Measurements from ENCODE around the gene PFKL. TPM values are rescaled to one million over a fixed set of nuclear protein-coding genes. Genes with fewer than 3 reads are reported as not detected.

The PFKL gene
- total and polyA plus RNA-seq, 12 donors, result 16.6 to 123 (median 94.1) TPM

GRCh38 chr21:44323591-44323990 lies 23.7 kb downstream of the PFKL start:
- WGBS, 4 donors, result 84 to 94% (median 89%) methylated on average over 6 to 20 of the region's 20 CpGs; no CpG with 5 or more reads in 1 of the 4 donors
- no peaks in the 10 kb centered on the region for H3K9me3 ChIP-seq (replicated peaks in 1 of 3)
- DNase-seq, result no peak
- H3K27me3 ChIP-seq, result no peaks in the 10 kb centered on the region
- H3K36me3 ChIP-seq (replicated peaks in 1 of 2), result peaks cover 0 to 58% of the 10 kb centered on the region in 2 donors
- H3K27ac ChIP-seq, result no peak overlapping the region
- no peak overlapping the region for H3K4me3 ChIP-seq
- no peaks in the 10 kb centered on the region for H3K4me1 ChIP-seq (replicated peaks in 1 of 2)
- intact Hi-C loops (cut with DNase I), result loop anchor here in 1 of 2 donors (10.0 kb wide), 1 partner anchor 141 kb away; no protein-coding TSS in a partner anchor
- no peak for TF ChIP-seq POLR2A (IDR thresholded peaks at IDR 0.05)
- no peak for TF ChIP-seq CTCF (IDR thresholded peaks at IDR 0.05)

- Histone ChIP-seq H3K27me3 (no peaks in the 10 kb centered on the region), H3K4me1 (replicated peaks in 1 of 2) (no peaks in the 10 kb centered on the region), H3K4me3 (no peak overlapping the region), H3K36me3 (replicated peaks in 1 of 2) (peaks cover 0 to 58% of the 10 kb centered on the region in 2 donors), H3K27ac (no peak overlapping the region), H3K9me3 (replicated peaks in 1 of 3) (no peaks in the 10 kb centered on the region)
- DNase-seq, result no peak
- 95 to 100% (median 98%) methylated on average over 6 to 37 of the region's 37 CpGs for WGBS, 4 donors
- intact Hi-C loops (cut with DNase I), result loop anchor here in 1 of 2 donors (10.0 kb wide), 1 partner anchor 141 kb away; no protein-coding TSS in a partner anchor
- TF ChIP-seq CTCF (IDR thresholded peaks at IDR 0.05) (no peak), POLR2A (IDR thresholded peaks at IDR 0.05) (no peak)
These were observed 24.4 kb downstream of the PFKL start for GRCh38 chr21:44324106-44324853.

- Histone ChIP-seq H3K4me1 (replicated peaks in 1 of 2) (no peaks in the 10 kb centered on the region), H3K36me3 (replicated peaks in 1 of 2) (peaks cover 0 to 55% of the 10 kb centered on the region in 2 donors), H3K9me3 (replicated peaks in 1 of 3) (no peaks in the 10 kb centered on the region), H3K27me3 (no peaks in the 10 kb centered on the region), H3K4me3 (no peak overlapping the region), H3K27ac (no peak overlapping the region)
- DNase-seq, result no peak
- TF ChIP-seq POLR2A (IDR thresholded peaks at IDR 0.05), result no peak
- TF ChIP-seq CTCF (IDR thresholded peaks at IDR 0.05), result no peak
- WGBS, 4 donors, result 93 to 95% methylated on average over 11 of the region's 11 CpGs; no CpG with 5 or more reads in 2 of the 4 donors
- intact Hi-C loops (cut with DNase I), result loop anchor here in 1 of 2 donors (10.0 kb wide), 1 partner anchor 140 kb away; no protein-coding TSS in a partner anchor
These were observed 24.9 kb downstream of the PFKL start for GRCh38 chr21:44324854-44325107.

- no peak overlapping the region for H3K27ac ChIP-seq
- H3K27me3 ChIP-seq, result no peaks in the 10 kb centered on the region
- 89 to 94% (median 92%) methylated on average over 15 to 44 of the region's 44 CpGs for WGBS, 4 donors
- H3K9me3 ChIP-seq (replicated peaks in 1 of 3), result no peaks in the 10 kb centered on the region
- H3K4me1 ChIP-seq (replicated peaks in 1 of 2), result no peaks in the 10 kb centered on the region
- TF ChIP-seq POLR2A (IDR thresholded peaks at IDR 0.05) (no peak), CTCF (IDR thresholded peaks at IDR 0.05) (no peak)
- DNase-seq, result no peak
- H3K4me3 ChIP-seq, result no peak overlapping the region
- H3K36me3 ChIP-seq (replicated peaks in 1 of 2), result peaks cover 0 to 47% of the 10 kb centered on the region in 2 donors
- intact Hi-C loops (cut with DNase I), result loop anchor here in 1 of 2 donors (10.0 kb wide), 1 partner anchor 139 kb away; no protein-coding TSS in a partner anchor
These were observed 25.8 kb downstream of the PFKL start for GRCh38 chr21:44325386-44326271.

Data from adrenal gland (tissue), 12 donors.